ENCODE results near the gene ASPHD1.
"Not testable (repeated sequence)": the region's sequence is repeated elsewhere in the genome, so short reads cannot be mapped to it uniquely, and the experiment has no call there.

The ASPHD1 gene

GRCh38 chr16:29900102-29900887 is at the start of gene ASPHD1:
Gene ASPHD1, plus strand, starts transcription at chr16:29900488. Its CDS starts 484 bp downstream, at chr16:29900972.
- DNase-seq, result peak; percentile 73

GRCh38 chr16:29850998-29851397 is 49.3 kb upstream of the ASPHD1 start:
- DNase-seq, result no peak

GRCh38 chr16:29852654-29853053 is 47.6 kb upstream of the ASPHD1 start:
- DNase-seq, result peak; percentile 74

- no peak for DNase-seq
Measured at GRCh38 chr16:29854520-29855100, 45.7 kb upstream of the ASPHD1 start.

- DNase-seq, result no peak
Measured at GRCh38 chr16:29857133-29857760, 43.0 kb upstream of the ASPHD1 start.

- peak; percentile 63 for DNase-seq
Measured at GRCh38 chr16:29858149-29858849, 42.0 kb upstream of the ASPHD1 start.

- DNase-seq, result no peak
Measured at GRCh38 chr16:29858974-29859373, 41.3 kb upstream of the ASPHD1 start.

GRCh38 chr16:29860218-29860617 is 40.1 kb upstream of the ASPHD1 start:
- DNase-seq, result no peak

- peak; percentile 19 for DNase-seq
Measured at GRCh38 chr16:29862383-29862883, 37.9 kb upstream of the ASPHD1 start.

GRCh38 chr16:29862884-29863668 is 37.2 kb upstream of the ASPHD1 start, which contains the start of gene CDIPT:
Gene CDIPT, minus strand, starts transcription at chr16:29863226. Its CDS starts 369 bp downstream, at chr16:29862857.
- peak; percentile 96 for DNase-seq

- DNase-seq, result no peak
Measured at GRCh38 chr16:29863669-29863984, 36.7 kb upstream of the ASPHD1 start.

- no peak for DNase-seq
Measured at GRCh38 chr16:29864205-29864604, 36.1 kb upstream of the ASPHD1 start.

GRCh38 chr16:29868396-29869009 is 31.8 kb upstream of the ASPHD1 start:
- no peak for DNase-seq

- not testable (repeated sequence) for DNase-seq
Measured at GRCh38 chr16:29869067-29869466, 31.2 kb upstream of the ASPHD1 start.

GRCh38 chr16:29871822-29872546 is 28.3 kb upstream of the ASPHD1 start:
- no peak for DNase-seq

- no peak for DNase-seq
Measured at GRCh38 chr16:29873319-29873718, 27.0 kb upstream of the ASPHD1 start.

- DNase-seq, result no peak
Measured at GRCh38 chr16:29875206-29875605, 25.1 kb upstream of the ASPHD1 start.

- DNase-seq, result no peak
Measured at GRCh38 chr16:29876217-29876593, 24.1 kb upstream of the ASPHD1 start.

GRCh38 chr16:29876594-29877249 is 23.6 kb upstream of the ASPHD1 start:
- no peak for DNase-seq

- peak; percentile 79 for DNase-seq
Measured at GRCh38 chr16:29877266-29877961, 22.9 kb upstream of the ASPHD1 start.
